PC-9 (cell line): ENCODE measurements around the gene ALCAM. TPM values are rescaled to one million over a fixed set of nuclear protein-coding genes. Genes with fewer than 3 reads are reported as not detected.

Experiments
- BruUV-seq: library from RNA; stranded (reverse); fragments of 400-500 nt; replicated peaks from 2 replicates; lab custom pipeline; 2021; lab: Mats Ljungman, UMichigan
- CTCF ChIA-PET: fragments of 300-600 bp; sonication (Branson Sonifier 250); formaldehyde crosslinking; loops from one replicate; lab custom pipeline; 2022; ENCODE audit warnings: antibody characterized with exemption; lab: Charles Lee
- POLR2A ChIA-PET: fragments of 300-600 bp; sonication (Branson Sonifier 250); formaldehyde crosslinking; loops from one replicate; lab custom pipeline; 2022; ENCODE audit warnings: antibody characterized with exemption; ENCODE audit not compliant: unreplicated experiment; lab: Charles Lee
- DNase-seq, 2 experiments: peaks; one replicate each; pipeline versions ENCODE4 v3.0.0 to v3.0.0-alpha.2; 2015 to 2022; ENCODE audit warnings: mixed read lengths in 1 of 2
- H2AFZ ChIP-seq: fragments of 200-600 bp; sonication (generic); 2 replicates; pipeline ENCODE4 v1.8.1; 2017; ENCODE audit warnings: antibody characterized with exemption
- H3F3A ChIP-seq: fragments of 200-600 bp; sonication (generic); 2 replicates; pipeline ENCODE4 v1.8.1; 2017; ENCODE audit warnings: antibody characterized with exemption, mild to moderate bottlenecking, low read depth; ENCODE audit not compliant: insufficient read depth
- H3K27ac ChIP-seq: fragments of 200-600 bp; sonication (generic); 2 replicates; pipeline ENCODE4 v1.6.1; 2016; ENCODE audit warnings: mixed run types
- H3K27me3 ChIP-seq: fragments of 200-600 bp; sonication (generic); 2 replicates; pipeline ENCODE4 v1.6.1; 2016; ENCODE audit warnings: low read depth, mixed run types; ENCODE audit not compliant: insufficient read depth
- H3K36me3 ChIP-seq: fragments of 200-600 bp; sonication (generic); 2 replicates; pipeline ENCODE4 v1.6.1; 2016; ENCODE audit warnings: low read depth, mixed run types
- H3K4me1 ChIP-seq: fragments of 200-600 bp; sonication (generic); replicated peaks from 2 replicates; pipeline ENCODE4 v1.6.1; 2016; ENCODE audit warnings: mixed run types; ENCODE audit not compliant: insufficient read depth
- H3K4me2 ChIP-seq: fragments of 200-600 bp; sonication (generic); 2 replicates; pipeline ENCODE4 v1.6.1; 2017; ENCODE audit warnings: mixed run types
- H3K4me3 ChIP-seq: fragments of 200-600 bp; sonication (generic); 2 replicates; pipeline ENCODE4 v1.6.1; 2016; ENCODE audit warnings: mixed run types
- H3K79me2 ChIP-seq: fragments of 200-600 bp; sonication (generic); 2 replicates; pipeline ENCODE4 v1.6.1; 2017; ENCODE audit warnings: low read depth, mixed run types
- H3K9me2 ChIP-seq: fragments of 200-600 bp; sonication (generic); 2 replicates; pipeline ENCODE4 v1.8.1; 2017; ENCODE audit warnings: mild to moderate bottlenecking; ENCODE audit not compliant: insufficient read depth
- H3K9me3 ChIP-seq: fragments of 200-600 bp; sonication (generic); 2 replicates; pipeline ENCODE4 v1.8.1; 2016; ENCODE audit warnings: low read depth; ENCODE audit not compliant: insufficient read depth
- H4K20me1 ChIP-seq: fragments of 200-600 bp; sonication (generic); 2 replicates; pipeline ENCODE4 v1.8.1; 2017; ENCODE audit not compliant: insufficient read depth
- CTCF ChIP-seq: fragments of 200-600 bp; sonication (generic); conservative IDR thresholded peaks from 2 replicates; pipeline ENCODE4 v1.6.1; 2017; ENCODE audit warnings: mixed run types, antibody characterized with exemption, mild to moderate bottlenecking, moderate library complexity
- EZH2 ChIP-seq: fragments of 200-600 bp; sonication (generic); IDR thresholded peaks from 2 replicates; pipeline ENCODE4 v1.8.0; 2017; ENCODE audit warnings: antibody characterized with exemption, low read depth
- intact Hi-C: fragments of 100-400 bp; cut with micrococcal nuclease; formaldehyde crosslinking; loops from one replicate; pipeline ENCODE4 v1.10.0; 2022; ENCODE audit not compliant: unreplicated experiment
- total RNA-seq: library from RNA; stranded (reverse); gene quantifications from 2 replicates; pipeline ENCODE4 v1.2.3, GENCODE V29; 2021

ALCAM gene
- total RNA-seq, 1 experiment from 2014 or later: 132 TPM

DNA sequence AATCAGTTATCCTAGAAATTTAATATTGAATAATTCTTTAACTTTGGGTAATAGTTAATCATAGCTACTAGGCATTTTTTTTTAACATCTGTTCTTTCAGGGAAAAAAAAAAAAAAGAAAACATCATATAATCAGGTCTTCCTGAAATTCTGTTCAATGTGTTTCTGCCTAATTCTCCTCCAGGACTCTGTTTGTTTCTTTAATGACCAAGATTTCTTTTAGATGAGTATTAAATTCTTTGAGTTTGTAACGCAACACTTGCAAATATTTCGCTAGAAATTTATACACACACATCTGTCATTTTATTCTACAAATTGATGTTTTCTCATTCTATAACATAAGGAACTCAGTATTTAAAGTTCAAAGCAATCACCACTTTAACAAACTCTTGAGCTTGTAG lies 56.7 kb downstream of the ALCAM start:
- no peak overlapping the region for H2AFZ ChIP-seq
- H3K4me1 ChIP-seq: no peaks in the 10 kb centered on the region
- H3K36me3 ChIP-seq: no peaks in the 10 kb centered on the region
- H3F3A ChIP-seq: no peaks in the 10 kb centered on the region
- TF ChIP-seq EZH2 (no peak), CTCF (no peak)
- H3K9me2 ChIP-seq: peaks cover 4% of the 10 kb centered on the region; the same call in 1 of the 2 replicates
- H3K79me2 ChIP-seq: no peaks in the 10 kb centered on the region
- no peaks in the 10 kb centered on the region for H3K27me3 ChIP-seq
- H4K20me1 ChIP-seq: no peaks in the 10 kb centered on the region
- H3K27ac ChIP-seq: no peak overlapping the region
- no peak overlapping the region for H3K4me3 ChIP-seq
- POLR2A ChIA-PET: interaction anchor here (0.5 to 0.6 kb wide), 2 partner anchors 28 to 57 kb away, joined by 3 read pairs; partner anchors contain the start of gene ALCAM
- no peak for DNase-seq
- intact Hi-C loops: no loop called here
- H3K4me2 ChIP-seq: no peak overlapping the region
- no TSS peak for BruUV-seq
- CTCF ChIA-PET: no interaction called here
- H3K9me3 ChIP-seq: no peaks in the 10 kb centered on the region

DNA sequence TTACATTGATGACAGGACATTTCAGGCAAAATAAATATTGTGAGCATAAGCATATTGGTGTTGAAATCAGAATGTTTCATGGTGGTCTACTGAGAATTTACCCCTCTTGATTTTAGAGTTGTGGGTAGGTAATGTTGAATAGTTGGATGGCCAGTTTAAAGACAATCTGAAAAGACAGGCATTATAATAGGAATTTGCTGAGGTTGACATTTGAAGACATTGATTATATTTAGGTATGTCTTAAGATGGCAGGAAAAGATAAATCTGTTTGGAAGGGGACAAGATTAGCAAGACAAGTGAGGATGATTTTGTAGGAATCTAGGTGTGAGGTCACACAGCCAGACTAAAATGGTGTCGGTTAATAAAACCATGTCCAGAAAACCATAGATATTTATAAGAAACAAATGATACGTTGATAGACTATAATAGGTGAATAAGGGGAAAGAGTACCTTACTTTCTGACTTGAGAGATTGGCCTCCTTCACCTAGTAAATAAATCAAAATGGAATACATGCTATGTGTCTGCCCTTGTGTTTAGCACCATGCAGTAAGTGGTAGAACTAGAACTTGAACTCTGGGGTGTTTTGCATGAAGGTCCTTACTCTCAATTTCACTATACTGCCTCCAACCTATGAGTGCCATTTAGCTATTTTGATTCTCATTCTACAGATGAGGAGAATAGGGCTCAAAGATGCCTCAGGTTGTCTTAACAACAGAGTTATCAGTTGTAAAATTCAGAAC lies 57.9 kb downstream of the ALCAM start:
- H3K9me2 ChIP-seq: peaks cover 8% of the 10 kb centered on the region; the same call in 1 of the 2 replicates
- no peak overlapping the region for H3K4me2 ChIP-seq
- H3K4me1 ChIP-seq: no peaks in the 10 kb centered on the region
- no peaks in the 10 kb centered on the region for H3K27me3 ChIP-seq
- TF ChIP-seq CTCF (no peak), EZH2 (no peak)
- no peaks in the 10 kb centered on the region for H3K79me2 ChIP-seq
- H3K36me3 ChIP-seq: no peaks in the 10 kb centered on the region
- H2AFZ ChIP-seq: no peak overlapping the region
- H3K9me3 ChIP-seq: no peaks in the 10 kb centered on the region
- H3K27ac ChIP-seq: no peak overlapping the region
- no peaks in the 10 kb centered on the region for H3F3A ChIP-seq
- no peak overlapping the region for H3K4me3 ChIP-seq
- no TSS peak for BruUV-seq
- ChIA-PET CTCF (no interaction called here), POLR2A (no interaction called here)
- no peaks in the 10 kb centered on the region for H4K20me1 ChIP-seq
- intact Hi-C loops: no loop called here
- no peak for DNase-seq

DNA sequence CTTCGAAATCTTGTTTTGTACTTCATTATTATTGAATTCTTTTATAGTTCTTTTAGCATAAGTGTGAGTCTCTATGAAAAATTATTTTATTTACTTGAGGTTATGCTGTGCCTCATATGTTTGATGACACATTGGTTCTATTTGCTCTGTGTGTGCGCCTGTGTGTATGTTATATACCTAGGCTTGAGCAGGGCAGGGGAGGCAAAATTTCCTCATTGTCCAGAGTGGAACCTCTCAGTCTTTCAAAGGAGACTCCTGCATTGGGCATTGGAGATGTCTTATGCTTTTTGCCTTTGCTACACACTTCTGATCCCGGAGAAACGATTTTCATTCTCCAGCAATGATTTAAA lies 58.4 kb downstream of the ALCAM start:
- H3K4me3 ChIP-seq: no peak overlapping the region
- H3K9me3 ChIP-seq: no peaks in the 10 kb centered on the region
- intact Hi-C loops: no loop called here
- TF ChIP-seq EZH2 (no peak), CTCF (no peak)
- ChIA-PET CTCF (no interaction called here), POLR2A (no interaction called here)
- no peaks in the 10 kb centered on the region for H3K79me2 ChIP-seq
- H4K20me1 ChIP-seq: no peaks in the 10 kb centered on the region
- no peaks in the 10 kb centered on the region for H3F3A ChIP-seq
- no peaks in the 10 kb centered on the region for H3K4me1 ChIP-seq
- no TSS peak for BruUV-seq
- H3K27ac ChIP-seq: no peak overlapping the region
- DNase-seq: no peak
- no peak overlapping the region for H3K4me2 ChIP-seq
- H3K27me3 ChIP-seq: no peaks in the 10 kb centered on the region
- no peak overlapping the region for H2AFZ ChIP-seq
- no peaks in the 10 kb centered on the region for H3K36me3 ChIP-seq
- H3K9me2 ChIP-seq: peaks cover 8% of the 10 kb centered on the region; the same call in 1 of the 2 replicates
